Mammary epithelial cell (primary cell): Measurements from ENCODE around the gene PHACTR3.

Experiments used
- CTCF ChIP-seq, 2 donors: IDR thresholded peaks in 1 of 2; conservative IDR thresholded peaks in 1 of 2; 2 replicates each; pipeline ENCODE4 v1.5.1; 2011 to 2012; ENCODE audit warnings: inconsistent platforms in 2 of 2, low read length in 2 of 2, mild to moderate bottlenecking in 2 of 2, control low read depth in 1 of 2, low read depth in 1 of 2; ENCODE audit not compliant: insufficient read depth in 1 of 2; ENCODE audit errors: extremely low read depth in 1 of 2
- EZH2 ChIP-seq: IDR thresholded peaks from 2 replicates; pipeline ENCODE4 v1.6.1; 2012; ENCODE audit warnings: low read length, inconsistent platforms, borderline replicate concordance

DNA sequence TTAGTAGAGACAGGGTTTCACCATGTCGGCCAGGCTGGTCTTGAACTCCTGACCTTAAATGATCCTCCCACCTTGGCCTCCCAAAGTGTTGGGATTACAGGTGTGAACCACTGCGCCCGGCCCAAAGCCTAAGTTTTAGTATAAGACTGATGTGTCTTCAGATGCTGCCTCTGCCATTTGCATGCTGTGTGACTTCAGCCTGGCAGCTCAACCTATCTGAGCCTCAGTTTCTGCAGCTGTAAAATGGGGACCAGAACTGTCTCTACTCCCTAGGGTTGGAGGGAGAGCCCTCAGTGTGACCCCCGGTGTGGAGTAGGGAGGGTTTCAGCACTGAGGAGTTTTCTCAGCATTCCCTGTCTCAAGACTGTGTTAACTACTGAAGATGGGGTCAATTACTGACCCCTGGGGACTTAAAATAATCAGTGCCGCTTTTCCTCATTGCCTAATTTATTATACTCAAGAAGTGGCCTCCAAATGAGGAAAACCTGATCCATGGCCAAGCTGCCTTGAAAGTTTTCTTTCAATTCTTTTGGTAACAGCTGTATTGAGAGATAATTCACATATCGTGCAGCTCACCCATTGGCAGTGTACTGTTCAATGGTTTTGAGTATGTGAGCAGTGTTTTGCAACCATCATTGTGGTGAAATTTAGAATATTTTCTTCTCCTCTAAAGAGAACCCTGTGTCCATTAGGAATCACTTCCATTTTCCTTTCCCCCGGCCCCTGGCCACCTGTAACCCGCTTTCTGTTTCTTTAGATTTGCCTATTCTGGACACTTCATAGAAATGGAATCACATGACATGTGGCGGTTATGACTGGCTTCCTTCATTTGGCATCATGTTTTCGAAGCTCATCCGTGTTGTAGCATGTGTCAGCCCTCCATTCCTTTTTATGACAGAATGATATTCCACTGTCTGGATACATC is 64.8 kb downstream of the PHACTR3 start:
- TF ChIP-seq CTCF (conservative IDR thresholded peaks at IDR 0.05 in 1 of 2, IDR thresholded peaks at IDR 0.05 in 1 of 2; ENCODE audit: extremely low read depth in 1 of 2, insufficient read depth in 1 of 2, low read depth in 1 of 2, low read length in 2 of 2) (no peak), EZH2 (no peak)
